ENCODE data around the gene LDB2. TPM values are rescaled to one million over a fixed set of nuclear protein-coding genes. Genes with fewer than 3 reads are reported as not detected.

The LDB2 gene
- total RNA-seq, 1 experiment from 2014 or later = not detected

DNA sequence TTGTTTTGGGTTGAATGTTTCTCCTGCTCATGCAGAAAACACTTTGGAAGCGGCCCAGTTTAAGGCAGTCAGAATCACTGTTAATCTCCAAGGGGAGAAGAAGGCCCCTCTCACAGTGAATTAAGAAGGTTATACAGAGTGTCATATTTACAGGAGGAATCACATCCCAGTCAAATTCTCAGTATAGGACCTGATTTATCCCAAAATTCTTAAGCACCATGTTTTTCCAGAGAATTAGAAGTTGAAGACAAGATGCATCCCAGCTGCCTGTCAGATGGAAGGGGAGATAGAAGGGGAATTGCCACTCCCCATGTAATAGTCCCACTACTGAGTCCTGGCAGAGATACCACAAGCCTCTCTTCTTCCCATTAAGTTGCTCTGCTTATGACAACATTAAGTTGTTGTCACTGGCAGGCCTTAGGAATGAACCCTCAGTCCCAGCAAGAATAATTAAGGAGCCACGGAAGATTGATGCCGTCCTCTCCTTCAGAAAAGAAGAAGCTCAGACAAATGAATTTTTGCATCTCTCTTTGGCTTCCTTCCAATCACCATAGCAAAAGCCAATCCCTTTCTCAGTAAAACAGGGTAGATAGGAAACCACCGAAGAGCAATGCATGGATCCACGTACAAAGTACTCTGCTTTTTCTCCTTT is 138.4 kb downstream of the LDB2 start:
- no peaks in the 10 kb centered on the region for H3K9me2 ChIP-seq (replicated peaks; ENCODE audit: low read length)
- no TSS peak for BruUV-seq (replicated peaks)
- no peaks in the 10 kb centered on the region for H3K9me3 ChIP-seq (ENCODE audit: low read length)
- no peak for DNase-seq
- no peak overlapping the region for H3K9ac ChIP-seq (ENCODE audit: low read length)
- no peaks in the 10 kb centered on the region for H3K36me3 ChIP-seq (ENCODE audit: low read depth, low read length)
- H3F3A ChIP-seq (ENCODE audit: low read length, unreplicated experiment) = no peaks in the 10 kb centered on the region
- no peak overlapping the region for H3K4me2 ChIP-seq (ENCODE audit: low read length)
- peaks cover 56% of the 10 kb centered on the region for H3K27me3 ChIP-seq (ENCODE audit: low read length)
- no peak for TF ChIP-seq EZH2 (IDR thresholded peaks at IDR 0.05; ENCODE audit: low read length, unreplicated experiment)
- TF ChIP-seq EZH2phosphoT487 (IDR thresholded peaks at IDR 0.05; ENCODE audit: borderline replicate concordance, low read length) = no peak
- TF ChIP-seq, protein P1, sequence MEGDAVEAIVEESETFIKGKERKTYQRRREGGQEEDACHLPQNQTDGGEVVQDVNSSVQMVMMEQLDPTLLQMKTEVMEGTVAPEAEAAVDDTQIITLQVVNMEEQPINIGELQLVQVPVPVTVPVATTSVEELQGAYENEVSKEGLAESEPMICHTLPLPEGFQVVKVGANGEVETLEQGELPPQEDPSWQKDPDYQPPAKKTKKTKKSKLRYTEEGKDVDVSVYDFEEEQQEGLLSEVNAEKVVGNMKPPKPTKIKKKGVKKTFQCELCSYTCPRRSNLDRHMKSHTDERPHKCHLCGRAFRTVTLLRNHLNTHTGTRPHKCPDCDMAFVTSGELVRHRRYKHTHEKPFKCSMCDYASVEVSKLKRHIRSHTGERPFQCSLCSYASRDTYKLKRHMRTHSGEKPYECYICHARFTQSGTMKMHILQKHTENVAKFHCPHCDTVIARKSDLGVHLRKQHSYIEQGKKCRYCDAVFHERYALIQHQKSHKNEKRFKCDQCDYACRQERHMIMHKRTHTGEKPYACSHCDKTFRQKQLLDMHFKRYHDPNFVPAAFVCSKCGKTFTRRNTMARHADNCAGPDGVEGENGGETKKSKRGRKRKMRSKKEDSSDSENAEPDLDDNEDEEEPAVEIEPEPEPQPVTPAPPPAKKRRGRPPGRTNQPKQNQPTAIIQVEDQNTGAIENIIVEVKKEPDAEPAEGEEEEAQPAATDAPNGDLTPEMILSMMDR (conservative IDR thresholded peaks at IDR 0.05; ENCODE audit: low read depth, low read length) = no peak
- no peak overlapping the region for H3K27ac ChIP-seq (ENCODE audit: low read length)
- intact Hi-C loops (cut with micrococcal nuclease) = no loop called here
- CTCF ChIA-PET = no interaction called here
- POLR2A ChIA-PET (ENCODE audit: unreplicated experiment) = no interaction called here
- H3K4me1 ChIP-seq (ENCODE audit: insufficient read depth, low read length) = no peaks in the 10 kb centered on the region
- H3K79me2 ChIP-seq (ENCODE audit: low read length) = no peaks in the 10 kb centered on the region
- no peak overlapping the region for H2AFZ ChIP-seq (ENCODE audit: low read length)
- H3K4me3 ChIP-seq (ENCODE audit: low read length) = no peak overlapping the region
- ATAC-seq = no peak
- H4K20me1 ChIP-seq (ENCODE audit: low read length) = no peaks in the 10 kb centered on the region

DNA sequence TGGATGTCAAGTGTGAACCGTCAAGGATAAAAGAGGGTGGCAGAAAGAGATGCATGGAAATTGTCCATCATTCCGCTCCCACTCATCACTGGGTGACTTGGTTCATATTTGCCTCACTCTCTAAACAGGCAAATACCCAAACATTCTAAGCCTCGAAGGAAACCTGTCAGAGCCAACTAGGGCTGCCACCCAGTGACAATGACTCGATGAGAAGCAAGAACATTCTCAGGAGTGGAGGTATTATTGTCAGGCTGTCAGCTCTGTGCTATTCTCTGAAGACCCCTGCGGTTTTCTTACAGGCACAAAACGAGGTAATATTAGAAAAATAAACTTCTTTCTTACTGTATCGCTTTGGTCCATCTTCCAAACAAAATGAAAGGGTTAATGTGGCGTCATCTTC is 139.6 kb downstream of the LDB2 start:
- DNase-seq (no peak), ATAC-seq (no peak)
- H3K9me3 ChIP-seq (ENCODE audit: low read length) = no peaks in the 10 kb centered on the region
- no peak overlapping the region for H3K4me3 ChIP-seq (ENCODE audit: low read length)
- BruUV-seq (replicated peaks) = no TSS peak
- ChIA-PET POLR2A (ENCODE audit: unreplicated experiment) (no interaction called here), CTCF (no interaction called here)
- H3K9ac ChIP-seq (ENCODE audit: low read length) = no peak overlapping the region
- intact Hi-C loops (cut with micrococcal nuclease) = no loop called here
- no peaks in the 10 kb centered on the region for H3F3A ChIP-seq (ENCODE audit: low read length, unreplicated experiment)
- peaks cover 59% of the 10 kb centered on the region for H3K27me3 ChIP-seq (ENCODE audit: low read length)
- no peak overlapping the region for H3K4me2 ChIP-seq (ENCODE audit: low read length)
- H3K27ac ChIP-seq (ENCODE audit: low read length) = no peak overlapping the region
- no peaks in the 10 kb centered on the region for H3K9me2 ChIP-seq (replicated peaks; ENCODE audit: low read length)
- TF ChIP-seq EZH2 (IDR thresholded peaks at IDR 0.05; ENCODE audit: low read length, unreplicated experiment) (no peak), EZH2phosphoT487 (IDR thresholded peaks at IDR 0.05; ENCODE audit: borderline replicate concordance, low read length) (no peak)
- TF ChIP-seq, protein P1 (conservative IDR thresholded peaks at IDR 0.05; ENCODE audit: low read depth, low read length) = no peak
- no peaks in the 10 kb centered on the region for H3K79me2 ChIP-seq (ENCODE audit: low read length)
- no peaks in the 10 kb centered on the region for H3K36me3 ChIP-seq (ENCODE audit: low read depth, low read length)
- no peaks in the 10 kb centered on the region for H3K4me1 ChIP-seq (ENCODE audit: insufficient read depth, low read length)
- H4K20me1 ChIP-seq (ENCODE audit: low read length) = no peaks in the 10 kb centered on the region
- H2AFZ ChIP-seq (ENCODE audit: low read length) = no peak overlapping the region

DNA sequence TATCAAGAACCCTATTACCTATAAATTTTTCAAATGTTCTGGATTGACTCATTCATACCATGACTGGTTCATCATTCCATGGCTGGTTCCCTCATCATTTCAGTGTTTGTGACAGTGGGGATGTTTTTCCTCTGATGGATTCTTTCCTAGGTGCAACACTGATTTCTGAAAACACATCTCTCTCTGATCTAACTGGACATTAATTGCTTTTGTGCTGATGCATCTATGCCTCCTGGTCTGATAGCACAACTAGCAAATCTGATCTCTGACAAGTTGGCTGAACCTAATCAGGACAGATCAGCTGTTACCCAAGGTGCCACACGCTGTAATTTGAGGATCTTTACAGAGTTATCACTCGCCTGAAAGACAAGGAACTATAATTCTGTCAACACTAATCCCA is 140.2 kb downstream of the LDB2 start:
- no TSS peak for BruUV-seq (replicated peaks)
- Histone ChIP-seq H3K9me2 (replicated peaks; ENCODE audit: low read length) (no peaks in the 10 kb centered on the region), H3K9me3 (ENCODE audit: low read length) (no peaks in the 10 kb centered on the region), H3K4me2 (ENCODE audit: low read length) (no peak overlapping the region), H4K20me1 (ENCODE audit: low read length) (no peaks in the 10 kb centered on the region), H3K36me3 (ENCODE audit: low read depth, low read length) (no peaks in the 10 kb centered on the region), H3K79me2 (ENCODE audit: low read length) (no peaks in the 10 kb centered on the region), H3K9ac (ENCODE audit: low read length) (no peak overlapping the region), H3K27ac (ENCODE audit: low read length) (no peak overlapping the region), H3K27me3 (ENCODE audit: low read length) (peaks cover 64% of the 10 kb centered on the region), H3K4me3 (ENCODE audit: low read length) (no peak overlapping the region), H3F3A (ENCODE audit: low read length, unreplicated experiment) (no peaks in the 10 kb centered on the region), H3K4me1 (ENCODE audit: insufficient read depth, low read length) (no peaks in the 10 kb centered on the region), H2AFZ (ENCODE audit: low read length) (no peak overlapping the region)
- TF ChIP-seq EZH2 (IDR thresholded peaks at IDR 0.05; ENCODE audit: low read length, unreplicated experiment) (no peak), EZH2phosphoT487 (IDR thresholded peaks at IDR 0.05; ENCODE audit: borderline replicate concordance, low read length) (no peak)
- TF ChIP-seq, protein P1 (conservative IDR thresholded peaks at IDR 0.05; ENCODE audit: low read depth, low read length) = no peak
- ChIA-PET POLR2A (ENCODE audit: unreplicated experiment) (no interaction called here), CTCF (no interaction called here)
- DNase-seq (no peak), ATAC-seq (no peak)
- intact Hi-C loops (cut with micrococcal nuclease) = no loop called here

Data from PC-3 (cell line).